ENCODE results near the gene SNRNP48. TPM values are rescaled to one million over a fixed set of nuclear protein-coding genes. Genes with fewer than 3 reads are reported as not detected.

Gene SNRNP48
- polyA plus RNA-seq, 2 of the 4 experiments (the other 2 are of a cell fraction), result 13.7 to 13.9 TPM

- DNase-seq (ENCODE audit: low read depth in 1 of 2, low spot score in 1 of 2), result no peak
- Histone ChIP-seq H3K4me2 (peak overlapping the region; percentile 88), H3K4me3 (peak overlapping the region; percentile 66; the same call in 2 of the 3 replicates), H3K4me1 (peaks cover 32% of the 10 kb centered on the region), H3K27ac (no peak overlapping the region; a peak in 1 of 6 replicates), H3K9me3 (no peaks in the 10 kb centered on the region)
- no peak for ATAC-seq
- TF ChIP-seq RARB (CRISPR knock-in tag; IDR thresholded peaks at IDR 0.05) (no peak), MAFK (IDR thresholded peaks at IDR 0.05; ENCODE audit: partially characterized antibody) (peak; percentile 32), MAX (IDR thresholded peaks at IDR 0.05) (no peak), TFCP2L1 (CRISPR knock-in tag; IDR thresholded peaks at IDR 0.05) (no peak), FOSB (CRISPR knock-in tag; IDR thresholded peaks at IDR 0.05) (no peak), EP300 (IDR thresholded peaks at IDR 0.05) (no peak), ZC3H11A (IDR thresholded peaks at IDR 0.05) (no peak)
- ChIA-PET CTCF (no interaction called here), POLR2A (no interaction called here)
- FAIRE-seq, result no peak
- WGBS (ENCODE audit: missing lambda C conversion rate), result 87% methylated on average over 12 of the region's 13 CpGs
Measured at GRCh38 chr6:7543789-7544424, 46.1 kb upstream of the SNRNP48 start.

- DNase-seq (ENCODE audit: low read depth in 1 of 2, low spot score in 1 of 2) (no peak), ATAC-seq (no peak), FAIRE-seq (no peak)
- peaks cover 38% of the 10 kb centered on the region for H3K4me1 ChIP-seq
- no peak for TF ChIP-seq FOXS1 (CRISPR knock-in tag; IDR thresholded peaks at IDR 0.05)
- no peak for TF ChIP-seq ZFP36 (IDR thresholded peaks at IDR 0.05; ENCODE audit: borderline replicate concordance, partially characterized antibody)
- no peak for TF ChIP-seq PHF8 (IDR thresholded peaks at IDR 0.05; ENCODE audit: borderline replicate concordance, low read depth)
- no peak for TF ChIP-seq TP53 (CRISPR knock-in tag; IDR thresholded peaks at IDR 0.05)
- no peak for TF ChIP-seq NFE2L2 (conservative IDR thresholded peaks at IDR 0.05; ENCODE audit: low read length)
- TF ChIP-seq MAZ (IDR thresholded peaks at IDR 0.05; ENCODE audit: borderline replicate concordance, low read depth, low read length), result no peak
- TF ChIP-seq RFX5 (IDR thresholded peaks at IDR 0.05), result no peak
- no peak for TF ChIP-seq ELK1 (IDR thresholded peaks at IDR 0.05; ENCODE audit: low read depth, low read length)
- no peak for TF ChIP-seq FOSB (CRISPR knock-in tag; IDR thresholded peaks at IDR 0.05)
- no peak for TF ChIP-seq SREBF2 (IDR thresholded peaks at IDR 0.05)
- TF ChIP-seq, protein P1, sequence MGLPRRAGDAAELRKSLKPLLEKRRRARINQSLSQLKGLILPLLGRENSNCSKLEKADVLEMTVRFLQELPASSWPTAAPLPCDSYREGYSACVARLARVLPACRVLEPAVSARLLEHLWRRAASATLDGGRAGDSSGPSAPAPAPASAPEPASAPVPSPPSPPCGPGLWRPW (IDR thresholded peaks at IDR 0.05), result no peak
- TF ChIP-seq, protein P2, sequence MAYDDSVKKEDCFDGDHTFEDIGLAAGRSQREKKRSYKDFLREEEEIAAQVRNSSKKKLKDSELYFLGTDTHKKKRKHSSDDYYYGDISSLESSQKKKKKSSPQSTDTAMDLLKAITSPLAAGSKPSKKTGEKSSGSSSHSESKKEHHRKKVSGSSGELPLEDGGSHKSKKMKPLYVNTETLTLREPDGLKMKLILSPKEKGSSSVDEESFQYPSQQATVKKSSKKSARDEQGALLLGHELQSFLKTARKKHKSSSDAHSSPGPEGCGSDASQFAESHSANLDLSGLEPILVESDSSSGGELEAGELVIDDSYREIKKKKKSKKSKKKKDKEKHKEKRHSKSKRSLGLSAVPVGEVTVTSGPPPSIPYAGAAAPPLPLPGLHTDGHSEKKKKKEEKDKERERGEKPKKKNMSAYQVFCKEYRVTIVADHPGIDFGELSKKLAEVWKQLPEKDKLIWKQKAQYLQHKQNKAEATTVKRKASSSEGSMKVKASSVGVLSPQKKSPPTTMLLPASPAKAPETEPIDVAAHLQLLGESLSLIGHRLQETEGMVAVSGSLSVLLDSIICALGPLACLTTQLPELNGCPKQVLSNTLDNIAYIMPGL (CRISPR knock-in tag; IDR thresholded peaks at IDR 0.05; ENCODE audit: borderline replicate concordance), result no peak
- TF ChIP-seq EHF (CRISPR knock-in tag; IDR thresholded peaks at IDR 0.05), result no peak
- TF ChIP-seq, protein P3, sequence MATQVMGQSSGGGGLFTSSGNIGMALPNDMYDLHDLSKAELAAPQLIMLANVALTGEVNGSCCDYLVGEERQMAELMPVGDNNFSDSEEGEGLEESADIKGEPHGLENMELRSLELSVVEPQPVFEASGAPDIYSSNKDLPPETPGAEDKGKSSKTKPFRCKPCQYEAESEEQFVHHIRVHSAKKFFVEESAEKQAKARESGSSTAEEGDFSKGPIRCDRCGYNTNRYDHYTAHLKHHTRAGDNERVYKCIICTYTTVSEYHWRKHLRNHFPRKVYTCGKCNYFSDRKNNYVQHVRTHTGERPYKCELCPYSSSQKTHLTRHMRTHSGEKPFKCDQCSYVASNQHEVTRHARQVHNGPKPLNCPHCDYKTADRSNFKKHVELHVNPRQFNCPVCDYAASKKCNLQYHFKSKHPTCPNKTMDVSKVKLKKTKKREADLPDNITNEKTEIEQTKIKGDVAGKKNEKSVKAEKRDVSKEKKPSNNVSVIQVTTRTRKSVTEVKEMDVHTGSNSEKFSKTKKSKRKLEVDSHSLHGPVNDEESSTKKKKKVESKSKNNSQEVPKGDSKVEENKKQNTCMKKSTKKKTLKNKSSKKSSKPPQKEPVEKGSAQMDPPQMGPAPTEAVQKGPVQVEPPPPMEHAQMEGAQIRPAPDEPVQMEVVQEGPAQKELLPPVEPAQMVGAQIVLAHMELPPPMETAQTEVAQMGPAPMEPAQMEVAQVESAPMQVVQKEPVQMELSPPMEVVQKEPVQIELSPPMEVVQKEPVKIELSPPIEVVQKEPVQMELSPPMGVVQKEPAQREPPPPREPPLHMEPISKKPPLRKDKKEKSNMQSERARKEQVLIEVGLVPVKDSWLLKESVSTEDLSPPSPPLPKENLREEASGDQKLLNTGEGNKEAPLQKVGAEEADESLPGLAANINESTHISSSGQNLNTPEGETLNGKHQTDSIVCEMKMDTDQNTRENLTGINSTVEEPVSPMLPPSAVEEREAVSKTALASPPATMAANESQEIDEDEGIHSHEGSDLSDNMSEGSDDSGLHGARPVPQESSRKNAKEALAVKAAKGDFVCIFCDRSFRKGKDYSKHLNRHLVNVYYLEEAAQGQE (IDR thresholded peaks at IDR 0.05), result no peak
- no peak for TF ChIP-seq RAD21 (conservative IDR thresholded peaks at IDR 0.05 in 1 of 2, IDR thresholded peaks at IDR 0.05 in 1 of 2)
- CTCF ChIA-PET, result no interaction called here
- H3K27ac ChIP-seq, result no peak overlapping the region
- H3K4me2 ChIP-seq, result peak overlapping the region; percentile 88; the same call in 2 of the 3 replicates
- WGBS (ENCODE audit: missing lambda C conversion rate), result 83% methylated on average over 3 of the region's 3 CpGs
- no peak overlapping the region for H3K4me3 ChIP-seq
- no peaks in the 10 kb centered on the region for H3K9me3 ChIP-seq
- POLR2A ChIA-PET, result no interaction called here
Measured at GRCh38 chr6:7544597-7544996, 45.4 kb upstream of the SNRNP48 start.
